Mucosa of stomach (tissue), 1 donor: ENCODE data around the gene TGFBR3.

Source experiments
- H3K27me3 ChIP-seq: one replicate; pipeline ENCODE4 v1.7.0; 2013; ENCODE audit warnings: mild to moderate bottlenecking, low read length; ENCODE audit not compliant: control insufficient read depth, insufficient read depth
- H3K36me3 ChIP-seq: one replicate; pipeline ENCODE4 v1.7.0; 2013; ENCODE audit warnings: low read length; ENCODE audit not compliant: control insufficient read depth, insufficient read depth
- H3K4me1 ChIP-seq: one replicate; pipeline ENCODE4 v1.7.0; 2013; ENCODE audit warnings: mild to moderate bottlenecking, low read length; ENCODE audit not compliant: control insufficient read depth, insufficient read depth
- H3K4me3 ChIP-seq: one replicate; pipeline ENCODE4 v1.7.0; 2013; ENCODE audit warnings: low read length
- H3K9ac ChIP-seq: one replicate; pipeline ENCODE4 v1.7.0; 2013; ENCODE audit warnings: mild to moderate bottlenecking, low read length, moderate library complexity
- H3K9me3 ChIP-seq: one replicate; pipeline ENCODE4 v1.7.0; 2013; ENCODE audit warnings: mild to moderate bottlenecking, low read length, moderate library complexity; ENCODE audit not compliant: control insufficient read depth
- donor health status: Pancreatic carcinoma.

Gene TGFBR3

GRCh38 chr1:91813813-91814212 lies 72.1 kb downstream of the TGFBR3 start:
- no peaks in the 10 kb centered on the region for H3K36me3 ChIP-seq
- H3K27me3 ChIP-seq = no peaks in the 10 kb centered on the region
- no peak overlapping the region for H3K4me3 ChIP-seq
- H3K9me3 ChIP-seq = no peaks in the 10 kb centered on the region
- H3K9ac ChIP-seq = no peak overlapping the region
- H3K4me1 ChIP-seq = no peaks in the 10 kb centered on the region

GRCh38 chr1:91811363-91812025 lies 74.5 kb downstream of the TGFBR3 start:
- no peak overlapping the region for H3K4me3 ChIP-seq
- H3K4me1 ChIP-seq = no peaks in the 10 kb centered on the region
- no peaks in the 10 kb centered on the region for H3K27me3 ChIP-seq
- H3K36me3 ChIP-seq = no peaks in the 10 kb centered on the region
- no peaks in the 10 kb centered on the region for H3K9me3 ChIP-seq
- no peak overlapping the region for H3K9ac ChIP-seq

DNA sequence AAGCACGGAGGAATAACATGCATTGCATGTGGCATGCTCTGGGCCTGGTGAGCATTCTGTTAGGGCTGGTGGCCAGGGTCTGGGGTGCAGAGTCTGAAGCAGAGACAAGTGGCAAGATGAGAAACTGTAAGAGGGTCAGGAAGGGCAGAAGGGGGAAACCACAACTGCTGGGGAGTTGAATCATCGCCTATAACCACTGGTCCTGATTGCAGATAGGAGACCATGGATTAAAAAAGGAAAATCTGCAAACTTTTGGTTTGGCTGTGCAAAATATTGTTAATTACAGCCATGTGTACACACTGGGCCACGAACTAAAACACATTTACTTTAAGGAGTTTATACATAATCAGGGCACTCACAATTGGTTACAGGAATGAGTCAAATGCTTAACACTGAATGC lies 76.6 kb downstream of the TGFBR3 start:
- H3K9ac ChIP-seq = no peak overlapping the region
- peaks cover 3% of the 10 kb centered on the region for H3K4me1 ChIP-seq
- no peaks in the 10 kb centered on the region for H3K36me3 ChIP-seq
- H3K4me3 ChIP-seq = no peak overlapping the region
- no peaks in the 10 kb centered on the region for H3K9me3 ChIP-seq
- no peaks in the 10 kb centered on the region for H3K27me3 ChIP-seq

- H3K36me3 ChIP-seq = no peaks in the 10 kb centered on the region
- no peak overlapping the region for H3K9ac ChIP-seq
- no peaks in the 10 kb centered on the region for H3K9me3 ChIP-seq
- H3K27me3 ChIP-seq = no peaks in the 10 kb centered on the region
- H3K4me1 ChIP-seq = peaks cover 5% of the 10 kb centered on the region
- no peak overlapping the region for H3K4me3 ChIP-seq
Measured at GRCh38 chr1:91807921-91808620, 77.9 kb downstream of the TGFBR3 start.

GRCh38 chr1:91806769-91807700 lies 78.9 kb downstream of the TGFBR3 start:
- Histone ChIP-seq H3K27me3 (no peaks in the 10 kb centered on the region), H3K4me1 (peaks cover 5% of the 10 kb centered on the region), H3K36me3 (no peaks in the 10 kb centered on the region), H3K9ac (no peak overlapping the region), H3K9me3 (no peaks in the 10 kb centered on the region), H3K4me3 (no peak overlapping the region)

DNA sequence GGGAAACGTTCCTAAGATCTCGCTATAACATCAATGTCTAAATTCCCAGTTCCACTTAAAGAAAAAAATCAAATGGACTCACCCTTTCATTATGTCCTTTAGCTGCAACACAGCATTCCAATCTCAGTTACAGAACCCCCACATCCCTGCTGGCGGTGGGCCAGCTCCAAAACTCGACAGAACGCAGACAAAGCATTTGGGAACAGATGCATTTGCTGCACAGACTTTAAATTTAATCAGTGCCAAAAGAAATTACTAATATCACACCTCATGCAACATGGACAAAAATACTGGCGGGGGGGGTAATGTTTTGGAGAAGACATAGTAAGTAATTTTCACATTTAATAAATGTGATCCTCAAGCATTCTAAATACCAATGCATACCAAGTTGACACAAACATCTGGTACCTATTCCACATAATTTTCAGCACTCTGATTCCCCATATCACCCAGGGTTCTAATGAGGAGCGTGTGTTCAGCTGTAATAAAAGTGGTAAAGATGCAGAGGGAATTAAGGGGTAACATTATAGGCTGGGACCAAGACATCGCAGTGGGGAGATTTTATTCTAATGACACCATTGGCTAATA lies 79.7 kb downstream of the TGFBR3 start:
- no peak overlapping the region for H3K9ac ChIP-seq
- H3K4me3 ChIP-seq = no peak overlapping the region
- no peaks in the 10 kb centered on the region for H3K36me3 ChIP-seq
- H3K4me1 ChIP-seq = peaks cover 5% of the 10 kb centered on the region
- H3K9me3 ChIP-seq = no peaks in the 10 kb centered on the region
- no peaks in the 10 kb centered on the region for H3K27me3 ChIP-seq

- Histone ChIP-seq H3K4me1 (peaks cover 5% of the 10 kb centered on the region), H3K9ac (no peak overlapping the region), H3K9me3 (no peaks in the 10 kb centered on the region), H3K27me3 (no peaks in the 10 kb centered on the region), H3K36me3 (no peaks in the 10 kb centered on the region), H3K4me3 (no peak overlapping the region)
Measured at GRCh38 chr1:91805311-91805801, 80.6 kb downstream of the TGFBR3 start.

- Histone ChIP-seq H3K9me3 (no peaks in the 10 kb centered on the region), H3K4me3 (no peak overlapping the region), H3K4me1 (peaks cover 5% of the 10 kb centered on the region), H3K27me3 (no peaks in the 10 kb centered on the region), H3K9ac (no peak overlapping the region), H3K36me3 (no peaks in the 10 kb centered on the region)
Measured at GRCh38 chr1:91804546-91805023, 81.4 kb downstream of the TGFBR3 start.

GRCh38 chr1:91803847-91804545 lies 82.0 kb downstream of the TGFBR3 start:
- Histone ChIP-seq H3K4me3 (no peak overlapping the region), H3K36me3 (no peaks in the 10 kb centered on the region), H3K9ac (no peak overlapping the region), H3K27me3 (no peaks in the 10 kb centered on the region), H3K4me1 (peaks cover 5% of the 10 kb centered on the region), H3K9me3 (no peaks in the 10 kb centered on the region)

GRCh38 chr1:91803123-91803522 lies 82.8 kb downstream of the TGFBR3 start:
- no peak overlapping the region for H3K4me3 ChIP-seq
- H3K27me3 ChIP-seq = no peaks in the 10 kb centered on the region
- peaks cover 5% of the 10 kb centered on the region for H3K4me1 ChIP-seq
- H3K9ac ChIP-seq = no peak overlapping the region
- H3K36me3 ChIP-seq = no peaks in the 10 kb centered on the region
- no peaks in the 10 kb centered on the region for H3K9me3 ChIP-seq

DNA sequence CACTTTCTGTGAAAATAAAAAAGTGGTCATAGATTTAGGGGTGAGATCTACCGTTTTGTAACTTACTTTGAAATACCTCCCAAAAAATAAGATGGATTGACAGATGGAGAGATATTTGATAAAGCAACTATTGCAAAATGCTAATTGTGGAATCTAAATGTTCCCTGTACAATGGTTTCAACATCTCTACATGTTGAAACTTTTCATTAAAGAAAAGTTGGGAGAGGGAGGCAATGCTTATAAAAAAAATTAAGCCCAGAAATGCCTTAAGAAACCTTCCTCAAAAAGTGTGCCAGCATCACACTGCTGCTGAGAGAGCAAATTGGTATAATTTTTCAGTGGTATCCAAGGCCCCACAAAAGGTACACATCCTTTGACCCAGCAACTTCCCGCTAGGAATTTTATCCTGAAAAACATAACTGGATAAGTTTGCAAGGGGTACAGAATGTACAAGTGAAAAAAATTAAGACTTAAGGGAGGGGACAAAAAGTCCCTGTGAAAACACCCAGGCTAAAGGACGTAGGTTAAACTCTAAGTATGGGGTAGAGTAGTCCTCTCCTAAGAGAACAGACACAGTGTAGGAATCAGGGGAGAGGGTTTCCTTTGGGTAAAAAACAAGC lies 84.3 kb downstream of the TGFBR3 start:
- H3K27me3 ChIP-seq = no peaks in the 10 kb centered on the region
- no peaks in the 10 kb centered on the region for H3K9me3 ChIP-seq
- no peak overlapping the region for H3K4me3 ChIP-seq
- no peak overlapping the region for H3K9ac ChIP-seq
- H3K36me3 ChIP-seq = no peaks in the 10 kb centered on the region
- peaks cover 5% of the 10 kb centered on the region for H3K4me1 ChIP-seq
